Heart left ventricle (tissue), 13 donors: Measurements from ENCODE around the gene CHCHD1.
"Not testable (repeated sequence)": the region's sequence is repeated elsewhere in the genome, so short reads cannot be mapped to it uniquely, and the experiment has no call there.

Experiments used
- CTCF ChIP-seq, 12 donors: fragments of 200-600 bp; sonication (generic) in 4 of 12; IDR thresholded peaks; one replicate each; pipeline versions ENCODE4 v1.5.0 to v1.8.0; 2018 to 2022; ENCODE audit warnings: antibody characterized with exemption in 12 of 12, mild to moderate bottlenecking in 5 of 12
- POLR2A ChIP-seq, 2 donors: fragments of 450-650 bp; IDR thresholded peaks; one replicate each; pipeline ENCODE4 v1.6.1; 2017; ENCODE audit warnings: antibody characterized with exemption in 2 of 2, mild to moderate bottlenecking in 2 of 2, moderate library complexity in 2 of 2
- donor health status: ischemic (EF 13 %, LVEDD 7.1; RV severe dilation, severe dysfunction).
- donor health status: DM: no; HTN: yes; CAD: no.
- donor health status: DM: no; HTN: no; CAD: no.
- donor health status: ischemic (EF 25% LVEDD 6.9; RV normal size, moderate dysfunction).
- donor health status: ischemic (EF 25% LVEDD 5.7; RV mildly dilated, moderate dysfunction).
- donor health status: ischemic (EF 35%, LVEDD 5.7; RV mildly dilated, moderate dysfunction).
- donor health status: nonischemic (EF 11% LVEDD 7.7; RV severe dilation, severe dysfunction).
- donor health status: DM: yes; HTN: yes; CAD: no.
- donor health status: PGD.
- donor health status: ischemic (EF 29% LVEDD 5.4; RV normal size, mild dysfunction).
- donor health status: nonischemic (EF 23%, LVEDD 6.1; RV moderate dilation, normal function).

- not testable (repeated sequence) for TF ChIP-seq CTCF, POLR2A (IDR thresholded peaks at IDR 0.05)
Observed at GRCh38 chr10:73796035-73796434, 14.2 kb downstream of the CHCHD1 start.
